Colon (tissue), 2 donors: ENCODE results near the gene EBI3.
"Not testable (repeated sequence)": the region's sequence is repeated elsewhere in the genome, so short reads cannot be mapped to it uniquely, and the experiment has no call there.

Experiments
- FAIRE-seq: peaks from 2 replicates; lab custom pipeline; 2012; peaks lifted over from hg19 to GRCh38; lab: Jason Lieb, UNC
- donor health status: control.
- donor health status: control.

EBI3 gene

DNA sequence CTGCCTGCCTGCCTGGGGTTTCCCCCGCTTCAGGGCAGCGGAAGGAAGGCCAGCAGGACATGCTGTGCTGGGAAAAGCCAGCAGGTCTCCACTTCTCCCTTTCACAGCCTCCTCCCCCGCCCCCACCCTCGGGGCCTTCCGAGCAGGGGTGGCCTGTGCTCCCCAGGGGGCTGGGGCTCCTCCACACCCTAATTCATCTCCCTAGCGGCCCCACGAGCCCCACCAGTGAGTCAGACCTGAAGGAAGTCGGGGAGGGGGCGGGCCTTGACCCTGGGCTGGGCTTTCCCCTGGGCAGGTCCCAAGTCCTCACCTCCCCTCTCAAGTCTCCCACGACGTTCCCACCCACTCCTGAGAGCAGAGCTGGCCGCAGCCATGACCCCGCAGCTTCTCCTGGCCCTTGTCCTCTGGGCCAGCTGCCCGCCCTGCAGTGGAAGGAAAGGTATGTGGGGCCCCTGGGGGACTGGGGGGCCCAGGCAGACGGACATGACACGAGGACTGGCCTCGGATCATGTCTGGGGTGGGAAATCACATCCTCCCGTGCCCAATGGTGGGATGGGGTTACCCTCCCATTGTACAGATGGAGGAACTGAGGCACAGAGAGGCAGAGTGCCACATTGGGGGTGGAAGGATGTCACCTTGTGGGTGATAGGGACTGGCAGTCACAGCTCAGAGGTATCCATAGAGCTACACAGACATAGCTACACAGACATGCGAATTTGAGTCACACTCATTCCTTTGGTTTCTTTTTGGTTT, at the start of gene EBI3:
Gene EBI3 (plus strand): TSS at position 345 of the 753 bp plus-strand sequence. CDS start 28 bp downstream, at position 373.
- FAIRE-seq = no peak

DNA sequence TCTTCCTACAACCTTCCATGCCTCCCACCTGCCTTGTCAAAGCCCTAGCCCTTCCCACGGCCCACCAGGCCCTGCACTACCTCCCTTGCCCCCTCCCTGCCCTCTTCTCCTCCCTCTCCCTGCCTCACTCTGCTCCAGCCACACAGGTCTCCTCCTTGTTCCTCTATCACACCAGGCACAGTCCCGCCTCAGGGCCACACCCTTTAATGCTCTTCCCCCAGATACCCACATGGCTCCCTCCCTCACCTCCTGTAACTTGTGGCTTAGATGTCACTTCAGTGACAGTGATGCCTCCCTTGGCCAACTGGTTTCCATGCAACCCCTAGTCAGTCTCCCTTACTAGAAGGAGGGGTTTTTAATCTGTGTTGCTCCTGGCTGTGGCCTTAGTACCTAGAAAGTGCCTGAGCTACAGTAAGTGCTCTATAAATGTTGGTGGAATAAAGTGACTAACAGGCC, 48.2 kb upstream of the EBI3 start:
- FAIRE-seq = no peak

DNA sequence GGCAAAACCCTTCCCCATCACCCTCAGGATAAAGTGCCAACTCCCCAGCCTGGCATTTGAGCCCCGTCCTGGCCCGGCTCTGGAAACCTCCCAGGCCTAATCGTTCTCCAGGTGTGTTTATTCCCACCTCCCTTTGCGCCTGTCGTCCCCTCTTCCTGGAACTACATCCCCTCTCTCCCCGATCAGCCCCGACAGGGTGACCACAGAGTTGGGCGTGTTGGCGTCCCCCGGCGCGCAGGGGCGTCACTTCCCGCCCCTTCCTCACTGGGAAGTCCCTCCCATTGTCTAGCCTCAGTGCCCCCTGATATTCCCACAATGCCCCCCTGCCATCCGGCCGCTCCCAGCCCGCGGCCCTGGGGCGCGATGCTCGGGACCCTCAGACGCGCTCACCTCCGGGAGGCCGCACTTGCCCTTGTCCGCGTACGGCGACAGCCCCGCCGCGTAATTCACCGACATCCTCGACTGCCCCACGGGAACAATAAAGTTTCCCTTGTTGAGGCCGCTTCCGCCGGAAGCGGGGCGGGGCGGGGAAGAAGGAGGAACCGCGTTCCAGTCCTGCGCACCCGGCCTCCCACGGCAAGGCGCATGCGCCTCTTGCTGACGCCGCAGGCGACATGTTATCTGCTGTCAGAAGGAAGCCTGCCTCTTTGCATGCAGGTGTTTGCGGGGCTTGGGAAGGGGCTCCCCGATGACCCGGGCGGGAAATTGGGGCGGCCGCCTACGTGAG, 47.1 kb upstream of the EBI3 start, which contains the start of the genes ANKRD24 and SIRT6:
Gene ANKRD24 (plus strand): TSS at position 606 of the 727 bp plus-strand sequence. CDS start 3,737 bp downstream, outside the sequence.
Gene SIRT6 (minus strand): TSS at position 480 of the 727 bp plus-strand sequence. CDS start 24 bp downstream, at position 456.
- FAIRE-seq = no peak

DNA sequence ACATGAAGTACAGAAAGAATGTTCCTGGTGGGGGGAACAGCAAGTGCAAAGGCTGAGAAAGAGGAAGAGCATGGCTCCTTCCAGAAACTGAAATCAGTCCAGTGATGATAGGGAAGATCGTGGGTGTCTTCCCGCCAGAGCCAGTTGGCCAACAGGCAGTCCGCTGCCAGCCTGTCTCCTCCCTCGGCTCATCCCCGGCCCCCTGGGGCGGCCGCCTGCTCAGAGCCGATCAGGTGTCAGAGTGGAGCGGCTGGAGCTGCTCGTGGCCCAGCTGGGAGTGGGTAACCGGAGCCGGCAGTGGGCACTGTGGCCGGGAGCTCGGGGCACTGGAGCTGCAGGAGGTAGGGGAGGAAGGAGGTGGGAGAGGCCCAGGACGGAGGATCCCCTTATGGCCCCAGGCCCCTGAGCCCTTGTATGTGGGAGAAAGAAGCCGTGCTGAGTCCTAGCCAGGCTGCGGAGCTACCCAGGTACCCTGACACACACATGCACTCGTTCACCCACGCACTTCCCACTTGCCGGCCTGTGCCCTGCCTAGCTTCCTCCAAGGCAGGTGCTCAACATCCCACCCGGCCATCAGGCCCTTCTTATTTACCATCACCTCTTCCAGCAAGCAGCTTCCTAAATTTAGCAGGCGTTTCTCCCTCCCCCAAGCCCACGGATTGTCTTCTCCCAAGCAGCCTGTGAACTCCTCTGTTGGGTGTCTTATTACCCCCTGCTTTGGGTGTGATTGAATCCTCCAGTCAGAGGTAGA, 45.2 kb upstream of the EBI3 start:
- FAIRE-seq = no peak

DNA sequence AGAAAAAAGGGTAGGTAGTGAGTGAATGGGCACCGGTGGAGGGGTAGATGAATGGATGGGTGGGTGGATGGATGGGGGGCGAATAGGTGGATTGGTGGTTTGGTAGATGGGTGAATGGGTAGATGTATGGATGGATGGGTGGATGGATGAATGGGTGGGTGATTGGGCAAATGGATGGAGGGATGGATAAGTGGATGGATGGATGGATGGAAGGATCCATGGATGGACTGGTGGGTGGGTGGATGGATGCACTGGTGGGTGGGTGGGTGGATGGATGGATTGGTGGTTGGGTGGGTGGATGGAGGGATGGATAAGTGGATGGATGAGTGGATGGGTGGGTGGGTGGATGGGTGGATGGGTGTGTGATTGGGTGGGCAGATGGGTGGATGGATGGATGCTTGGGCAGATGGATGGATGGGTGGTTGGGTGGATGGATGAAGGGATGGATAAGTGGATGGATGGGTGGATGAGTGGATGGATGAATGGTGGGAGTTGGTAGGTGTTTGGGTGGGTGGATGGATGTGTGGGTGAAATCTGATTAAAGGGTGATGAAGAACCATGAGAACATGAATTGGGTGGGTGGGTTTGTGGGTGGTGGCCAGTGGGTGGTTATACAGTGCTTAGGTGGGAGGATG, 44.5 kb upstream of the EBI3 start:
- no peak for FAIRE-seq

DNA sequence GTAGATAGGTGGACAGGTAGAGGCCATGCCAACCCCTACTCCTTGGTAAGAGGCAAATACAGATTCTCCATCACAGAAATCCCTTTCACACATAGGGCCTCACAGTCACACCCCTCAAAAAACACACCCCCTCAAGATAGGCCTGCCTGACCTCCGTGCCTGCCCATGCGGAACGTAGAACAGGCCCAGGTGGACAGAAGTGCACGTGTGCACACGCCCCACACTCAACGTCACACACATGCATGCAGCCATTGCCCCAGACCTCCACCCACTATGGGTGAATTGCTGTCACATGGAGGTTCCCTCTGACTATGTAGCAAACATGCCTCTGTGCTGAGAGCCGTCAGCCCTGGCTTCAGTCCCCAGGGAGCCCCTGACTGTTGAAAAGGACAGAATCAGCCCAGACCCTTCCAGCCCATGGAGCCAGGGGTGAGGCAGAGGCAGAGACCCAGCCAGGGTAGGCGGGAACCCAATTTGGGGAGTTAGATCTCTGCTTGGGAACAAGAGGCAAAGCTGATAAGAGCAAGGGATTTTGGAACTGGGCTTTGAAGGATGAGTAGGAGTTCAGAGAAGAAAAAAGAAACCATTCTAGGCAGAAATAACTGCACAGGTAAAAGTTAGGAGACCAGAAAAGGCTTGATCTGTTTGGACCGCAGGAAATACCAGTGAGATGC, 43.8 kb upstream of the EBI3 start:
- FAIRE-seq = no peak

DNA sequence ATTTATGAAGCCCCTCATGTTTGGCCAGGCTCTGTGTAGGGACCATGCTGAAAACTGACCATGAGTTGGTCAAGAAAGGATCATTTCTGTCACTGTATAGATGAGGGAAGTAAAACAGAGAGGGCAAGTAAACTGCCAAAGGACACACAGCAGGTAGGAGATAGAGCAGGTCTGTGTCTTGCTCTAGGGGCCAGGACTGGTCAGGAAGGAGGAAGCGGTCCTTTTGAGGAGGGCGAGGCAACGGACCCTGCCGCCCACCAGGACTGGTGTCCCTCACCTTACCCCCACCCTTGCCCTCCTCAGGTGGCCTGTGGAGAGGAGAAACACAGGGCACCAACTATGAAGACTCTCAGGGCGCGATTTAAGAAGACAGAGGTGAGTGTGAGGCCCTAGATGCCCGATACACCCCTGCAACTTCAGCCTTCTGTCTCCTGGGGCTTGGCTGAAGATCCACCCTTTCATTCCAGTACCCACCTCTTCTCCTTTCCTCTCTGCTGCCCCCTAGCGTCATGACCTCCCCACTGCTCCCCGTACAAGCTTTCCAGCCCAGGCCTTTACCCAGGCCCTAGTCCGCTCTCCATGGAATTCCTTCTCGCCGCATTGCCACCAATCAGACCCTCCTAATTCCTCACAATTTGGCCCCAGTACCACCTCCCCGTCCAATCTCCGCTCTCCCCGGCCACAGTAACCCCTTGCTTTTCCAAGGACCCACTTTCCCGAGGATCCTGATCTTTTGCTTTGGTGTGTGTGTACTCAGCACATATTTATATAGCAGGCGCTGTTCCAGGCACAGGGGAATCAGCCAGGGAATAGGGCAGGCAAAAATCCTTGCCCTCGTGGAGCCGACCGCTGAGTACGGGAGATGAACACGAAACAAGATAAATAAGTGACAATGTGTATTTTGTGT, 43.0 kb upstream of the EBI3 start:
- FAIRE-seq = no peak

DNA sequence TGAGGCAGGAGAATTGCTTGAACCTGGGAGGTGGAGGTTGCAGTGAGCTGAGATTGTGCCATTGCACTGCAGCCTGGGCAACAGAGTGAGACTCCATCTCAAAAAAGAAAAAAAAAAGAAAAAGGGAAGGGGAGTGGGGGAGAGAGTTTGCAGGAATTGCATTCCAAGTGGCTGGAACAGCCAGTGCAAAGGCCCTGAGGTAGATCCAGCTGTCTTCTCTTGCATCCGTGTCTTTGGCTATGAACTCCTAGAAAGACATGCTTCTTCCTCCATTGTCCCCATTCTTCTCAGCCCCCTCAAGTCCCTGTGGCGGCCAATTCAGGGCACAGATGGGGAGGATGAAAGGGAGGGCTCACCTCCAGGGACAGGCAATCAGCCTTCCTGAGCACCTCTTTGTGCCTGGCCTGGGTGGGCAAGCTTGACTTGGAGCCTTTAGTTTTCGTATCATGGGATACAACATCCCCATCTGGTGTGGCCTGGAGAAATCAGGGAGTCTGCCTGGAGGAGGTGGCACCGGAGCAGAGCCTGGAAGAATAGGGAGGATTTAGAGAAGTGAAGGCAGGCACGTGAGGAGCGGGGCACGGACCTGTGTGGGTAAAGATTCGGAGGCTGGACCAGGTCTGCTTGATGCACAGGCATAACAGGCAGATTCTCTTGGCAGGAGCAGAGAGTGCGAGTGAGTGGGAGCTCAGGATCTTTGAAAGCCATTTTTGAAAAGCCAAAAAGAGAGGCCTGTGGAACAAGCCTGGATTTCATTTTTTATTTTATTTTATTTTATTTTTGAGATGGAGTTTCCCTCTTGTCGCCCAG, 41.8 kb upstream of the EBI3 start:
- no peak for FAIRE-seq

DNA sequence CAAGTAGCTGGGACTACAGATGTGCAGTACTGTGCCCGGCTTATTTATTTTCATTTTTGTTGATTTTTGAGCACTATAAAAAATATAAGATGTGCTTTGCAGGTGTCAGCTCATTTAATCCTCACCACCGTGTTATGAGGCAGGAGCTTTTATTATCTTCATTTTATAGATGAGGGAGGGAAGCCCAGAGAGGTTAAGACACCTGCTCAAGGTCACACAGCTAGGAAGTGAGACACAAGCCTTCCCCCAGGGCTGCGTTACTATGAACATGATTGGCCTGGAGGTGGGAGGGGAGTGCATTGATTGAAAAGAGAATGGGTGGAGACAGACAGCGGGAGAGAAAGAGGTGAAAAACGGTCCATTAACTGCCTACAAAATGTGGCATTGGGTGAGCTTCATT, 39.7 kb upstream of the EBI3 start:
- no peak for FAIRE-seq

DNA sequence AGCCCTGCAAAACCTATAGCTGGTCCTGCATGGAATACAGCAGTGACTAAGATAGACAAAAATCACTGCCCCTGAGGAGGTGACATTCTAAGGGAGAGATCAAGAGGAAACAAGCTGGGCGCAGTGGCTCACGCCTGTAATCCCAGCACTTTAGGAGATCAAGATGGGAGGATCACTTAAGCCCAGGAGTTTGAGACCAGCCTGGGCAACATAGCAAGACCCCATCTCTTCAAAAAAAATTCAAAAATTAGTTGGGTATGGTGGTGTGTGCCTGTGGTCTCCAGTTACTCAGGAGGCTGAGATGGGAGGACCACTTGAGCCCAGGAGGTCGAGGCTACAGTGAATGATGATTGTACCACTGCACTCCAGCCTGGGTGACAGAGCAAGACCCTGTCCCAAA, 36.8 kb upstream of the EBI3 start:
- FAIRE-seq = not testable (repeated sequence)

DNA sequence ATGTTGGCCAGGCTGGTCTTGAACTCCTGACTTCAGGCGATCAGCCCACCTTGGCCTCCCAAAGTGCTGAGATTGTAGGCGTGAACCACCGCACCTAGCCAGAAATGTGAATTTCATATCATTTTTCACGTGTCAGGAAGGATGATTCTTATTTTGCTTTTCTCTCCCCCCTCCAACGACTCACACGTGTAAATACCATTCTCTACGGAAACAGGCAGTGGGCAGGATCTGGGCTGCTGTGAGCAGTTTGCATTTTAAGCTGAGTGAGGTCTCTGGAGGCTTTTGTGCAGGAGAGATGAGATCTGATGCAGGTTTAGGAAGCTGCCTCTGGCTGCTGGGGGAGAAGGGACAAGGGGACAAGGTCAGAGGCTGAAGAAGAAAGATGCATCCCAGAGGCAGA, 35.0 kb upstream of the EBI3 start:
- no peak for FAIRE-seq

DNA sequence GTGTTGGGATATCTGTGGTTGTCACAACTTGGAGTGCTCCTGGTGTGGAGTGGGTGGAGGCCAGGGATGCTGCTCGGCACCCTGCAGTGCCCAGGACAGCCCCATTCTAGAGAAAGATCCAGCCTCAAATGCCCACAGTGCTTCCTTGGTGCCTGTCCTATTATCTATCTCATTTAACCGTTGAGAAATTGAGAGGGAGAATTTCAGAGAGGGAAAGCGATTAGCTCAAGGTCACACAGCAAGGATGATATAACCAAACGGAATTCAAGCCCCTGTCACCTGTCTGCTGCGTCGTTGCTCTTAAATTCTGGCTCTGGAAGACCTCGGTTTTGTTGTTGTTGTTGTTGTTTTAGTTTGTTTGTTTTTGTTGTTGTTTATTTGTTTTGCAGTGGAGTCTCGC, 33.3 kb upstream of the EBI3 start:
- FAIRE-seq = no peak

DNA sequence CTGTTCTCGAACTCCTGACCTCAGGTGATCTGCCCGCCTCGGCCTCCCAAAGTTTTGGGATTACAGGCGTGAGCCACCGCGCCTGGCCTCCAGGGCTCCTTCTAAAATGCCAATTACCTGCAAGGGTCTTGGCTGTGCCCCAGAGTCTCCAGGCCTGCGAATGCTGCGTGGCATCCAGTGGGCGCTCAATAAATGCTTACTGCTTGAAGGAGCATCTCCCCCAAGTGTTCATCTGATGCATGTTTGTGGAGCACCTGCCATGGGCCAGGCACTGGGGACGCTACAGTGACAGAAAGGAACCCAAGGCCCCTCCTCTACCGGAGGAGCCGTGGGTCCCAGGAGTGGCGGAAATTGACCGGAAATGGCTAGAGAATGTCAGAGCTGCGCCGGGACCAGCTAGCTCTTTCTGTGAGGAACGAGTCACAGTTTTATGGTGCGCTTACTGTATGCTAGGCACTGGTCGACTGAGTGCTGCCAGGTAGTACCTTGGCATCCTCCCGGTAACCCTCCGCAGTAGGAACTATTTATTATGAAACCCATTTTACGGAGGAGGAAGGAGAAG, 32.7 kb upstream of the EBI3 start:
- FAIRE-seq = no peak

DNA sequence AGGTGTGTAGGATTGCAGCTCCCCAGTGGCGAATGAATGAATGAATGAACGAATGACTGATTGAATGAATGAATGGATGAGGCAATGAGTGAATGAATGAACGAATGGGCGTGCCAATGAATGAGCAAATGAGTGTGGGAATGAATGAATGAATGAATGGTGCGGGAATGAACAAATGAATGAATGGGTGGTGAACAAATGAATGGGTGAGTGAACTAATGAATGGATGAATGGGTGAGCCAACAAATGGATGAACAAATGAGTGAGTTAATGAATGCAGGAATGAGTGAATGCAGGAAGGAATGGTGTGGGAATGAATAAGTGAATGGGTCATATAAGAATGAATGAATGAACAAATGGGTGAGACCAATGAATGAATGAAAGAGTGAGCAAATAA, 32.1 kb upstream of the EBI3 start:
- no peak for FAIRE-seq

DNA sequence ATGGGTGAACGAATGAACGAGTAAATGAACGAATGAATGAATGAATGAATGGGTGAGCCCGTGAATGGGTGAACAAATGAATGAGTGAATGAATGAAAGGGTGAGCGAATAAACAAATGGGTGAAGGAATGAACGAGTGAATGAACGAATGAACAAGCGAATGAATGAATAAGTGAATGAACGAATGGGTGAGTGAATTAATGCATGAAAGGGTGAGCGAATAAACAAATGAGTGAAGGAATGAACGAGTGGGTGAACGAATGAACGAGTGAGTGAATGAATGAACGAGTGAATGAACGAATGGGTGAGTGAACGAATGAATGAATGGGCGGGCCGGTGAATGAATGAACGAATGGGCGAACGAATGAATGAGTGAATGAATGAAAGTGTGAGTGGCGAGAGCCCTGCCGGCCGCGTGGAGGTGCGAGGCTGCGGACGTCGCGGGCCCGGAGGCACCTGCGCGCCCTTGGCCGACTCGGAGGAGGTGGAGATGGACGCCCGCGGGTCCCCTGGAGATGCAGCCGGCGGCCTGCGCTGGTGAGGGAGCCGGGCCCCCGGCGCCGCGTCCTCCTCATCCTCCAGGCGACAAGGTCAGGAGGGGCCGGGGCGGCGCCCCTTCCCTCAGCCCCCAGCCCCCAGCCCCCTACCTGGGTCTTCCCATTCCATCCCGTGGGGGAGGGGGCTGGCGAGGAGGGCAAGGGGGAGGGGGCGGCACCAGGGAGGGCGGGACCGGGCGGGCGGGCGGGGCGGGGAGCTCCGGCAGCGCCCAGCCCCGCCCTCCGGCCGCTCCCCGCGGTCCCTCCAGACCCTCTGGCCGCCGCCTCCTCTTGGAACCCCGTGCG, 31.5 kb upstream of the EBI3 start:
- no peak for FAIRE-seq

DNA sequence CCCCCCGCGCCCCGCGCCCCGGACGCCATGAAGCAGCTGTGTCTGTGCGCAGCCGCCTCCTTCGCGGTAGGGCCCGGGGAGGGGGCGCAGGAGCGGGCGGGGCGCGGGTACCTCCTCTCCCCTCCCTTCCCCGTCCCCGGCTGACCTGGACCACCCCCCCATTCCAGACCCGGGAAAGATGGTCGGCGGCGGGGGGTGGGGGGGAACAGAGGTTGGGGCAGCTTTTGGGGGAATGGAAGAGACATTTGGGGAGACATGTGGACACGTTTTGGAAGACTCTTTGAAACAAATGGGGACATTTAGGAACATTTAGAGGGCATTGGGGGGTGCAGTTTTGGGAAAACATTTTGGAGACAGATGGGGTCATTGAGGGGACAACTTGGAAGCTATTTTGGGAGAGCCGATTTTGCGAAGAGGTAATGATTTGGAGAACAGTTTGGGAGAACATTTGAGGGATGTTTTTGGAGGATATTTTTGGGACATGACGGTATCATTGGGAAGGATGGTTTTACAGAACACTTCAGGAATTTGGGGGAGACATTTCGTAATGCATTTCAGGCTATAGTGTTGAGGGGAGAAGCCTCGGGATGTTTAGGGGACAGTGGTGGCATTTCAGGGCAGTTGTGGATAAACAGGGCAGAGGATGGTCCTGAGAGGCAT, 30.7 kb upstream of the EBI3 start:
- FAIRE-seq = no peak

DNA sequence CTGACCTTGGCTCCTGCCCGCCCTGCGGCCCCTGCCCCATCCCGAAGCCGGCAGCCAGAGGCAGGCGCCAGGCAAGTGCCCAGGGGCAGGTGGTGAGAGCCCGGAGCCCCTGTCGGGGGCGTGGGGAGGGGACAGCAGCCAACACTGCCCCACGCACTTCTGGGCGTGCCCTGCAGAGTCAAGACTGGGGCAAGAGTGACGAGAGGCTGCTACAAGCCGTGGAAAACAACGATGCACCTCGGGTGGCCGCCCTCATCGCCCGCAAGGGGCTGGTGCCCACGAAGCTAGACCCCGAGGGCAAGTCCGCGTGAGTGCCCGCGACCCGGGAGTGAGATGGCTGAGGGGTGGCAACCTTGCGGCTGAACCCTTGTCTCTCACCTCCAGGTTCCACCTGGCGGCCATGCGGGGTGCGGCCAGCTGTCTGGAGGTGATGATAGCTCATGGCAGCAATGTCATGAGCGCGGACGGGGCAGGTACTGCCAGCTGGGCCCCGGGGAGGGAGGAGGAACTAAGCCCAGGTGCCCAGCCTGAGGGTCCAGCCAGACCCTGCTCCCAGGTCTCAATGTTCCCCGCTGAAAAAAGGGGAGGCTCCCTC, 29.5 kb upstream of the EBI3 start:
- no peak for FAIRE-seq
